GM12878 (cell line): ENCODE results near the gene AGPAT4. TPM values are rescaled to one million over a fixed set of nuclear protein-coding genes. Genes with fewer than 3 reads are reported as not detected.

Experiments
- ATAC-seq: fragments of 200-7000 bp; cut with Tn5 transposase; 3 replicates; pipeline ENCODE4 v1.9.1; 2020; ENCODE audit warnings: mild to moderate bottlenecking, moderate library complexity
- BruUV-seq: library from RNA; stranded (reverse); fragments of 400-500 nt; replicated peaks from 2 replicates; lab custom pipeline; 2021; lab: Mats Ljungman, UMichigan
- CTCF ChIA-PET: fragments of 300-600 bp; sonication (Branson Sonifier 250); formaldehyde crosslinking; extraction: SDS; loops from one replicate; lab custom pipeline; 2021; ENCODE audit warnings: inconsistent platforms; lab: Yijun Ruan, JAX
- POLR2A ChIA-PET: fragments of 350-600 bp; formaldehyde crosslinking; extraction: SDS; loops from one replicate; lab custom pipeline; 2021; ENCODE audit warnings: inconsistent platforms; lab: Charles Lee
- RAD21 ChIA-PET: fragments of 300-600 bp; sonication (Branson Sonifier 250); formaldehyde crosslinking; loops from one replicate; lab custom pipeline; 2023; ENCODE audit warnings: antibody characterized with exemption; ENCODE audit not compliant: unreplicated experiment; lab: Charles Lee
- SMC1A ChIA-PET: fragments of 300-600 bp; sonication (Branson Sonifier 250); formaldehyde crosslinking; loops from one replicate; lab custom pipeline; 2023; ENCODE audit not compliant: unreplicated experiment, uncharacterized antibody; lab: Charles Lee
- DNase-seq: peaks from one replicate; pipeline ENCODE4 v3.0.0-alpha.2; 2011; ENCODE audit warnings: low read depth, low spot score
- FAIRE-seq: peaks from 3 replicates; lab custom pipeline; 2011; peaks lifted over from hg19 to GRCh38; lab: Jason Lieb, UNC
- H2AFZ ChIP-seq: 2 replicates; pipeline ENCODE4 v1.6.0; 2011; ENCODE audit warnings: low read depth, low read length, control low read depth; ENCODE audit not compliant: control insufficient read depth
- H3K27ac ChIP-seq: 2 replicates; pipeline ENCODE4 v1.5.1; 2011; ENCODE audit warnings: control low read depth; ENCODE audit not compliant: control insufficient read depth, insufficient read depth
- H3K27me3 ChIP-seq, 2 experiments: replicated peaks in 1 of 2; 2 replicates each; pipeline versions ENCODE4 v1.6.0 to v1.6.1; 2011; ENCODE audit warnings: low read length in 1 of 2; ENCODE audit not compliant: control insufficient read depth in 2 of 2, insufficient read depth in 2 of 2
- H3K36me3 ChIP-seq, 2 experiments: 2 replicates each; pipeline ENCODE4 v1.5.1; 2011; ENCODE audit warnings: low read length in 1 of 2; ENCODE audit not compliant: control insufficient read depth in 2 of 2, insufficient read depth in 2 of 2
- H3K4me1 ChIP-seq: 2 replicates; pipeline ENCODE4 v1.6.1; 2011; ENCODE audit warnings: mild to moderate bottlenecking, low read length, moderate library complexity, mixed read lengths; ENCODE audit not compliant: control insufficient read depth, insufficient read depth
- H3K4me2 ChIP-seq: 2 replicates; pipeline ENCODE4 v1.6.0; 2011; ENCODE audit warnings: control low read depth; ENCODE audit not compliant: control insufficient read depth, insufficient read depth
- H3K4me3 ChIP-seq: fragments of 200-600 bp; sonication (generic); 2 replicates; pipeline ENCODE4 v1.5.1; 2016
- H3K79me2 ChIP-seq: 2 replicates; pipeline ENCODE4 v1.6.0; 2011; ENCODE audit warnings: low read length; ENCODE audit not compliant: control insufficient read depth, insufficient read depth
- H3K9ac ChIP-seq: 2 replicates; pipeline ENCODE4 v1.8.0; 2011; ENCODE audit warnings: low read length, control low read depth, mixed read lengths; ENCODE audit not compliant: control insufficient read depth, insufficient read depth
- H3K9me3 ChIP-seq: replicated peaks from 3 replicates; pipeline ENCODE4 v1.5.1; 2011; ENCODE audit warnings: mild to moderate bottlenecking, low read length; ENCODE audit not compliant: control insufficient read depth, insufficient read depth
- H4K20me1 ChIP-seq: 2 replicates; pipeline ENCODE4 v1.6.0; 2011; ENCODE audit not compliant: control insufficient read depth, insufficient read depth
- ATF3 ChIP-seq: IDR thresholded peaks from 2 replicates; pipeline ENCODE4 v1.6.1; 2011; ENCODE audit warnings: low read depth, mild to moderate bottlenecking, low read length, moderate library complexity, borderline replicate concordance; ENCODE audit errors: extremely low read depth
- IKZF2 ChIP-seq, 2 experiments: fragments of 450-650 bp; IDR thresholded peaks; 2 replicates each; pipeline ENCODE4 v1.6.1; 2017; ENCODE audit warnings: mild to moderate bottlenecking in 2 of 2, moderate library complexity in 2 of 2
- NFYA ChIP-seq: IDR thresholded peaks from 2 replicates; pipeline ENCODE4 v1.6.1; 2011; ENCODE audit warnings: low read depth, mild to moderate bottlenecking, low read length, improper control_type of control experiment, borderline replicate concordance
- NR2C1 ChIP-seq: fragments of 450-650 bp; IDR thresholded peaks from 2 replicates; pipeline ENCODE4 v1.6.1; 2017; ENCODE audit warnings: antibody characterized with exemption, mild to moderate bottlenecking, moderate library complexity
- NRF1 ChIP-seq: conservative IDR thresholded peaks from 2 replicates; pipeline ENCODE4 v1.6.1; 2011; ENCODE audit warnings: mild to moderate bottlenecking, low read depth, low read length, improper control_type of control experiment
- RAD21 ChIP-seq: IDR thresholded peaks from 2 replicates; pipeline ENCODE4 v1.6.1; 2011; ENCODE audit warnings: mild to moderate bottlenecking, low read depth, low read length, moderate library complexity; ENCODE audit not compliant: insufficient read depth
- SMARCA5 ChIP-seq: fragments of 450-650 bp; IDR thresholded peaks from 2 replicates; pipeline ENCODE4 v1.6.1; 2017; ENCODE audit warnings: mild to moderate bottlenecking
- STAT3 ChIP-seq: IDR thresholded peaks from 2 replicates; pipeline ENCODE4 v1.6.1; 2011; ENCODE audit warnings: low read depth, low read length, improper control_type of control experiment
- TBL1XR1 ChIP-seq: IDR thresholded peaks from 2 replicates; pipeline ENCODE4 v1.6.1; 2012; ENCODE audit warnings: low read depth, low read length, improper control_type of control experiment
- ZBTB11 ChIP-seq: fragments of 450-650 bp; formaldehyde crosslinking; IDR thresholded peaks from 2 replicates; pipeline ENCODE4 v1.5.0; 2022; ENCODE audit warnings: mild to moderate bottlenecking, missing genetic modification characterization
- ZBTB33 ChIP-seq: fragments of 450-650 bp; IDR thresholded peaks from 2 replicates; pipeline ENCODE4 v1.6.1; 2017; ENCODE audit warnings: mild to moderate bottlenecking
- ZBTB40 ChIP-seq: fragments of 450-650 bp; IDR thresholded peaks from 2 replicates; pipeline ENCODE4 v1.6.1; 2016; ENCODE audit warnings: mild to moderate bottlenecking, moderate library complexity, borderline replicate concordance
- ZNF622 ChIP-seq: fragments of 450-650 bp; IDR thresholded peaks from 2 replicates; pipeline ENCODE4 v1.6.1; 2017; ENCODE audit warnings: mild to moderate bottlenecking, inconsistent platforms
- WGBS: methylation state at CpG from one replicate; pipeline ENCODE4 v1.1.6; 2016; ENCODE audit warnings: low lambda C conversion rate; ENCODE audit not compliant: insufficient replicate concordance, insufficient coverage; ENCODE audit errors: missing lambda C conversion rate; 5-methylcytosine and 5-hydroxymethylcytosine counted together
- in situ Hi-C: fragments of 300-500 bp; cut with MboI; formaldehyde crosslinking; loops from 9 replicates; pipeline ENCODE4 v1.14.3; 2018; ENCODE audit warnings: mixed read lengths
- intact Hi-C: fragments of 100-400 bp; cut with micrococcal nuclease; formaldehyde crosslinking; loops from one replicate; pipeline ENCODE4 v1.14.2; 2022; ENCODE audit not compliant: unreplicated experiment
- polyA plus RNA-seq, 11 experiments: library from polyadenylated mRNA; depleted of rRNA in 4 of 11; unstranded in 6 of 11; stranded (reverse) in 5 of 11; fragments of >200 nt; fragmentation: Nextera tagmentation in 4 of 11; fragmentation: Illumina TruSeq in 1 of 11; extraction: Ambion mirVana in 4 of 11; extraction: Trizol in 1 of 11; gene quantifications; 1 replicate in 1 of 11; 2 replicates in 10 of 11; pipeline versions ENCODE4 v1.2.1 to v1.2.3, GENCODE V29; 2011 to 2016; ENCODE audit warnings: inconsistent platforms in 2 of 11, missing spikeins in 2 of 11, low read depth in 1 of 11
- total RNA-seq, 4 experiments: library from RNA; depleted of rRNA in 3 of 4; stranded (reverse); fragments of >200 nt in 3 of 4; fragmentation: Illumina TruSeq in 1 of 4; extraction: Trizol in 1 of 4; gene quantifications; 2 replicates each; pipeline versions ENCODE4 v1.2.1 to v1.2.3, GENCODE V29; 2013 to 2021

AGPAT4 gene
- total and polyA plus RNA-seq, 10 of the 15 experiments (the other 5 are each of a cell fraction or from before 2014, with no cell fraction given), result 0.34 to 2.2 (median 1.3) TPM

GRCh38 chr6:161214722-161215121 is 59.1 kb downstream of the AGPAT4 start (continued):
- TF ChIP-seq ZBTB33 (no peak), TBL1XR1 (no peak), ZNF622 (no peak), ZBTB11 (CRISPR knock-in tag) (no peak), NR2C1 (no peak), IKZF2 (IDR thresholded peaks at IDR 0.05) (no peak), STAT3 (no peak)

- no peaks in the 10 kb centered on the region for H3K79me2 ChIP-seq
- no peak overlapping the region for H3K27ac ChIP-seq
- no peak overlapping the region for H3K4me2 ChIP-seq
- BruUV-seq, result no TSS peak
- no peak for ATAC-seq
- H3K27me3 ChIP-seq, result no peaks in the 10 kb centered on the region
- no peak for FAIRE-seq
- CTCF ChIA-PET, result no interaction called here
- H3K4me3 ChIP-seq, result no peak overlapping the region
- no peaks in the 10 kb centered on the region; the same call in 2 of the 3 replicates for H3K9me3 ChIP-seq
- H4K20me1 ChIP-seq, result no peaks in the 10 kb centered on the region
- no peaks in the 10 kb centered on the region for H3K36me3 ChIP-seq
- no peaks in the 10 kb centered on the region for H3K4me1 ChIP-seq
- intact Hi-C loops (no loop called here), in situ Hi-C loops (no loop called here)
- no peak overlapping the region for H2AFZ ChIP-seq
- RAD21 ChIA-PET, result no interaction called here
- H3K9ac ChIP-seq, result no peak overlapping the region
- WGBS, result 0% methylated on average over 1 of the region's 1 CpG
- POLR2A ChIA-PET, result no interaction called here
- SMC1A ChIA-PET, result no interaction called here
- DNase-seq, result no peak
- TF ChIP-seq ATF3 (no peak), NFYA (no peak), RAD21 (no peak), ZBTB40 (no peak), SMARCA5 (no peak), NRF1 (no peak)
These were observed 61.0 kb downstream of the AGPAT4 start for GRCh38 chr6:161212902-161213301.
